ENCODE results near the gene TAB2.

- no peak for TF ChIP-seq CTCF (IDR thresholded peaks at IDR 0.05)
- no peak for TF ChIP-seq POLR2AphosphoS5 (IDR thresholded peaks at IDR 0.05)
- TF ChIP-seq POLR2A (IDR thresholded peaks at IDR 0.05), result no peak
Measured at GRCh38 chr6:149302723-149303122, 14.8 kb upstream of the TAB2 start.
